GM10847 (cell line): Measurements from ENCODE around the gene B4GALNT2.

ENCODE experiments used
- POLR2A ChIP-seq: IDR thresholded peaks from 2 replicates; pipeline ENCODE4 v1.6.1; 2011; ENCODE audit not compliant: insufficient read length; ENCODE audit errors: extremely low read depth

B4GALNT2 gene

GRCh38 chr17:49112936-49113335 is 19.6 kb upstream of the B4GALNT2 start:
- no peak for TF ChIP-seq POLR2A

GRCh38 chr17:49114703-49115102 is 17.9 kb upstream of the B4GALNT2 start:
- no peak for TF ChIP-seq POLR2A

- no peak for TF ChIP-seq POLR2A
Observed at GRCh38 chr17:49117587-49118230, 14.9 kb upstream of the B4GALNT2 start.

- TF ChIP-seq POLR2A, result no peak
Observed at GRCh38 chr17:49120166-49120565, 12.4 kb upstream of the B4GALNT2 start.

- TF ChIP-seq POLR2A, result no peak
Observed at GRCh38 chr17:49121696-49122292, 10.8 kb upstream of the B4GALNT2 start.

GRCh38 chr17:49122566-49122965 is 10.0 kb upstream of the B4GALNT2 start:
- TF ChIP-seq POLR2A, result no peak

GRCh38 chr17:49123061-49123460 is 9.5 kb upstream of the B4GALNT2 start:
- no peak for TF ChIP-seq POLR2A

GRCh38 chr17:49125449-49125848 is 7.1 kb upstream of the B4GALNT2 start:
- TF ChIP-seq POLR2A, result no peak

GRCh38 chr17:49130891-49131290 is 1.7 kb upstream of the B4GALNT2 start:
- TF ChIP-seq POLR2A, result no peak

- no peak for TF ChIP-seq POLR2A
Observed at GRCh38 chr17:49132317-49132698, 261 bp upstream of the B4GALNT2 start.

- no peak for TF ChIP-seq POLR2A
Observed at GRCh38 chr17:49136335-49136734, 3.8 kb downstream of the B4GALNT2 start.

GRCh38 chr17:49146620-49147306 is 14.2 kb downstream of the B4GALNT2 start:
- TF ChIP-seq POLR2A, result no peak

GRCh38 chr17:49148171-49148570 is 15.6 kb downstream of the B4GALNT2 start:
- no peak for TF ChIP-seq POLR2A

- TF ChIP-seq POLR2A, result no peak
Observed at GRCh38 chr17:49151996-49152395, 19.4 kb downstream of the B4GALNT2 start.

GRCh38 chr17:49156256-49156655 is 23.7 kb downstream of the B4GALNT2 start:
- TF ChIP-seq POLR2A, result no peak

- no peak for TF ChIP-seq POLR2A
Observed at GRCh38 chr17:49157784-49158183, 25.2 kb downstream of the B4GALNT2 start.
